ENCODE measurements around the gene ITPKB.

DNA sequence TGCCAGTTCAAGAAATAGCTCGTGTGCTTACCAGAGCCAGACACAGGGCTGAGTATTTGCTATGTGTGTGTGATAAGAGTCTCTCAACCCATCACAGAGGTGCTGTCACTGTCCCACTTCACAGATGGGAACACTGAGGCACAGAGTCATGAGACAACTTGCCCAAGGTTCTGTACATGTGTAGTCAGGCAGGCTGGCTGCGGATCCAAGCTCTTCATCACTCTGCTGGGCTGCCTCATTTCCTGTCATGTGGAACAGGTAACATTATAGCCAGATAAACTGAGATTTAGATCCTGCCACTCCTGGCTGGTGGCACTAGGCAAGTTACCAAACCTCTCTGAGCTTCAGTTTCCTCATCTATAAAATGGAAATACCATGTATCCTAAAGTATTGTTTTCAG is 77.8 kb downstream of the ITPKB start:
- no peak for TF ChIP-seq POLR2A (IDR thresholded peaks at IDR 0.05)
- TF ChIP-seq, protein P1, sequence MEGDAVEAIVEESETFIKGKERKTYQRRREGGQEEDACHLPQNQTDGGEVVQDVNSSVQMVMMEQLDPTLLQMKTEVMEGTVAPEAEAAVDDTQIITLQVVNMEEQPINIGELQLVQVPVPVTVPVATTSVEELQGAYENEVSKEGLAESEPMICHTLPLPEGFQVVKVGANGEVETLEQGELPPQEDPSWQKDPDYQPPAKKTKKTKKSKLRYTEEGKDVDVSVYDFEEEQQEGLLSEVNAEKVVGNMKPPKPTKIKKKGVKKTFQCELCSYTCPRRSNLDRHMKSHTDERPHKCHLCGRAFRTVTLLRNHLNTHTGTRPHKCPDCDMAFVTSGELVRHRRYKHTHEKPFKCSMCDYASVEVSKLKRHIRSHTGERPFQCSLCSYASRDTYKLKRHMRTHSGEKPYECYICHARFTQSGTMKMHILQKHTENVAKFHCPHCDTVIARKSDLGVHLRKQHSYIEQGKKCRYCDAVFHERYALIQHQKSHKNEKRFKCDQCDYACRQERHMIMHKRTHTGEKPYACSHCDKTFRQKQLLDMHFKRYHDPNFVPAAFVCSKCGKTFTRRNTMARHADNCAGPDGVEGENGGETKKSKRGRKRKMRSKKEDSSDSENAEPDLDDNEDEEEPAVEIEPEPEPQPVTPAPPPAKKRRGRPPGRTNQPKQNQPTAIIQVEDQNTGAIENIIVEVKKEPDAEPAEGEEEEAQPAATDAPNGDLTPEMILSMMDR (IDR thresholded peaks at IDR 0.05), result no peak
